ENCODE results near the gene CEBPE.

CEBPE gene

DNA sequence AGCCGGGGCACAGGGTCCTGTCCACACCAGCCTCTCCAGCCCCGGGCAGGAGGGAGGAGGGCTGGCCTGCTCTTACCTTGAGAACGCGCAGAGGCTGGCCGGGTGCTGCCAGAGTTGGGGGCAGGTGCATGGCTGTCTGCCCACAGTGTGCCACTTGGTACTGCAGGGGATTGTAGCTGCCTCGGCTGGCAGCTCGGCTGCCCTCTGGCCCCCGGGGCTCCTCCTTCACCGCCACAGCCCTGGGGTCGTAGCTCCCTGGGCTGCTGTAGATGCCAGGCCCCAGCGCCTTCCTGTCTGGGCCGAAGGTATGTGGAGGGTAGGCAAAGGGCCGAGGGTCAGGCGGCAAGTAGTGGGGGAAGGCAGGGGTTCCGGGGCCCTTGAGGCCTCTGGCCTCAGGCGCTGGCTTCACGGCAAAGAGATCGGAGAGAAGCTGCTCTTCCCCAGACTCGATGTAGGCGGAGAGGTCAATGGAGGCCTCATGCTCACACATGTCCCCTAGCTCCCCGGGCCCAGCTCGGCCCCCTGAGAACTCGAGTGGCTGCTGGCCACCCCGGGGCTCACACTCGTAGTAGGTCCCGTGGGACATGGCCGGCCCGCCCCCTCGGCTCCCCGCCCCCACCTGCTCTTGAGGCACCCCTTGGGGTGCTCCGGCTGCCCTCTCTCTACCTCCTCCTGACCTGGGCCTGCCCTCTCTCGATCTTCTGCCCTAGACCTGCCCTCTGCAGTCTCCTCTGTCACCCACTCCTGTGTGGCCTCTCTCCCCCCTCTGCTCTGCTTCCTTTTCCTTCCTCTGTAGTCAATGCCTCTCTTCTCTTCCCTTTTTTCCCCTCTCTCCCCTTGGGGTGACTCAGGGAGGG is at the start of gene CEBPE:
Gene CEBPE, minus strand, starts transcription at position 750 of the 857 bp plus-strand sequence. Its CDS starts 164 bp downstream, at position 586.
- no peak for DNase-seq (ENCODE audit: low read depth)

DNA sequence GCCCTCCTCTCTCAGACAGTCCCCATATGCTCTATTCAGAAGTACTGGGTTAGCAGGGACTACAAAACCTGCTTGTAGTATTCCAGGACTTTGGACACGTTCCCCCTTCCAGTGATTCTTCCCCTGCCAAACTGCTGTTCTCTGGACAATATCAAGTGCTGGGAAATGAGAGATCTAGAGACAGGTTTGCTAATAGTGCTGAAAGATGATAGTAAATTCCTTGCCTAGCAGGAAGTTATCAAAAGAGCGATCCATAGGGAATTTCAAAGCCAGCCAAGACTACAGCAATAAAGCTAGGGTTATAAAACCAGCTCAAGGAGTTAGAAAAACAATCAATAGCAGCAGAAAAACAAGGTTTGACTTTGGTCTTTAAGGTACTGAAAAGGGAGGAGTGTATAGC is 49.2 kb upstream of the CEBPE start:
- no peak for DNase-seq (ENCODE audit: low read depth)

DNA sequence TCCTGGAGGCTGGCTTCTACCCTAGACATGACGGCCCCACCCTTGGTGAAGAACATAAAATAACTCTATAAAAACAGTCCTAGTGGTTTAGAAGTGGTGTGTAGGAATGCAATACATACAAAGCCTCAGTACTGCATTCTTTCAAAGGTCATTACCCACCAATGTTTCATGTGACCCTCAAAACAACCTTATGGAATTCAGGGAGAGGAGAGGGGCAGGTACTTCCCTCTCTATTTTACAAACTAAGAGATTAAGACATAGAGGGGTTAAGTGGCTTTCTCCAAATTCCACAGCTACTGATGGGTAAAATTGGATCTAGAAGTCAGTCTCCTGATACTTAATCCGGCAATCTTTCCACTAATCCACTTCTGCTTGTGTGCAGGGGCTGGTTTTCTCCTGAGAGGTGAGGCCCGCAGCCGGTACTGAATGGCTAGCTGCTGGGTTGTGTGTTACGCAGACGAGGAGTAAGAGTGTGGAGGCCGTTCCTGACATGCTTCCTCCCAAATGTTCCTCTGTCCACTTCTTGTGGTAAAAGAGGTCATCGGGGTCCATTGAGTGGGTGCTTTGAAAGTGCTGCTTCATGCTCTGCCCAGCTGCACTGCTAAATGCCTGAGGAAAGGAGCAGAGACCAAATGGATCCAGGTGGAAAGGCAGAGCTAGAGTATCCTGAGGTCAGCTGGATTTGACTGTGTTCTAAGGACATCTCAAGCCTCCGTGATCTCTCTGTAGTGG is 48.2 kb upstream of the CEBPE start:
- no peak for DNase-seq (ENCODE audit: low read depth)

DNA sequence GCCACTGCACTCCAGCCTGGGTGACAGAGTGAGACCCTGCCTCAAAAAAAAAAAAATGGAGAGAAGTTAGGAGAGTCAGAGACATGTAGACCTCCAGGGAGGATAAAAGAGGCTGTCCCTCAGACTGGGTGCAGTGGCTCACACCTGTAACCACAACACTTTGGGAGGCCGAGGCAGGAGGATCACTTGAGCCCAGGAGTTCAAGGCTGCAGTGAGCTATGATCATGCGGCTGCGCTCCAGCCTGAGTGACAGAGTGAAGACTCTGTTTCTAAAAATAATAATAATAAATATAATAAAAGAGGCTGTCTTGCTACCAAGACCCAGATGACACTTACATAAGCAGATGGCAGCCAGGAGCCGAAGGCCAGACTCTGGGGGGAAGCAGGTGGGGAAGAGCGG is 45.9 kb upstream of the CEBPE start:
- no peak for DNase-seq (ENCODE audit: low read depth)

DNA sequence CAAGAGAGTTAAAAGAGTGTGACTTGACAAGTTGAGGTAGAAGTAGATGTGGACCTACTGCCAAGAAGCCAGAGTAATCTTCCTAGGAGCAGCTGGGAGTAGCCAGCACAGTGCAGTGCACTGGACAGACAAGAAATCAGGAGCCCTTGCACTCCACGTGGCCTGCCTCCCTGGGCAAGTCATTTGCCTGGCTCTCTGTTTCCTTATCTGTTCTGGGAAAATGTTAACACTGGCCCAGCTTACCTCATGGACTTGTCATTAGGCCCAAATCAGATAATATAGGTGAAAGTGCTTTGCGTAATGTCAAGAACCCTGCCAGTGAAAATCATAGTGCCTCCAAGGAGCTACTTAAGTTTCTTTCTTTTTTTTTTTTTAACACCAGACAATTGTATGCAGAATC is 45.2 kb upstream of the CEBPE start:
- no peak for DNase-seq (ENCODE audit: low read depth)

DNA sequence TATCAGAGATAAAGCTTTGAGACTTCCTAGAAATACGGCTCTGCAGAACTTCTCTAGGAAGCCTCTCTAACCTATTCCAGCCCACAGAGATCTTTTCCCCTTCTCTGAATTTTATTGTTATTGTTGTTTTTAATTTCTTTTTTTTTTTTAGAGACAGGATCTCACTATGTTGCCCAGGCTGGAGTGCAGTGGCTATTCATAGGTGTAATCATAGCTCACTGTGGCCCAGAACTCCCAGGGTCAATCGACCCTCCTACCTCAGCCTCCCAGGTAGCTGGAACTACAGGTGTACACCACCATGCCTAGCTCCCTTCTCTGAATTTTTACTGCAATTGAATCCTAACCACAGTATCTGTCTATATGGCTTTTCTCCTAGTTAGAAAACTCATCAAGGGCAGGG is 44.8 kb upstream of the CEBPE start:
- DNase-seq (ENCODE audit: low read depth) = no peak

DNA sequence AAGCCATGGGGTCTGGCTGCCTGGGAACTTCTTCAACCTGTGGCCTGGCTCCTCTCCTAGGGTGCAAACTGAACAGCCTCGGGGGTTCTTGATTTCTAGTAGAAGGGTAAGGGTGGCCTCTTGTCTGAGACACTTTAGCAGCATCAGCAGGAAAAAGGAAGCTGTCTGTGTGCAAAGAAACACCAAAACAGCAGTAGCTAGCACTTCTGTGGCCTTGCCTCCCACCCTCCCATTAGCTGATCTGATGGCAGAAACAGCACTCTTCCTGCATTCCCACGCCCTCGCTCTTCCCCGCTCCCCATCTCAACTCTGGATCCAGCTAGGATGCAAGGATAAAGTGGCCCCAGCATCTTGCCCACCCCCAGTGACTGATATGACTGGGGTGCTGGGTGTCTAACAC is 43.7 kb upstream of the CEBPE start:
- no peak for DNase-seq (ENCODE audit: low read depth)

DNA sequence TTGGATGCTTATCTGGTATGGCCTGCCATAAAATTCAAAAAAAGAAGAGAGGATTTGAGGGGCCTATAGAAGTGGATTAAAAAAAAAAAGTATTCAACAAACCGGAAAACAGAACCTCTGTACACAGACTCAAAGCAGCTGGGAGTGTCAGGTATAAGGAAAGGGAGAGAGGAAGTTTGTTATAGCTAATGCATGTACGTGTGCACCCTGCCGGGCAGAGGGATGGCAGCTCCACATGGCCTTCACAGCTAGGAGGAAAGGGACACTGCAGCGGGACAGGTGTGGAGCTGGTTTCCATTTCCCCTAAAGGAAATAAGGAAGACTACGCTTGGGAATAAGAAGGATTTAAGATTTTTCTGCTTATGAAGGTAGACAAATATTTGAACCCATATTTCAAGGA is 43.0 kb upstream of the CEBPE start:
- no peak for DNase-seq (ENCODE audit: low read depth)

DNA sequence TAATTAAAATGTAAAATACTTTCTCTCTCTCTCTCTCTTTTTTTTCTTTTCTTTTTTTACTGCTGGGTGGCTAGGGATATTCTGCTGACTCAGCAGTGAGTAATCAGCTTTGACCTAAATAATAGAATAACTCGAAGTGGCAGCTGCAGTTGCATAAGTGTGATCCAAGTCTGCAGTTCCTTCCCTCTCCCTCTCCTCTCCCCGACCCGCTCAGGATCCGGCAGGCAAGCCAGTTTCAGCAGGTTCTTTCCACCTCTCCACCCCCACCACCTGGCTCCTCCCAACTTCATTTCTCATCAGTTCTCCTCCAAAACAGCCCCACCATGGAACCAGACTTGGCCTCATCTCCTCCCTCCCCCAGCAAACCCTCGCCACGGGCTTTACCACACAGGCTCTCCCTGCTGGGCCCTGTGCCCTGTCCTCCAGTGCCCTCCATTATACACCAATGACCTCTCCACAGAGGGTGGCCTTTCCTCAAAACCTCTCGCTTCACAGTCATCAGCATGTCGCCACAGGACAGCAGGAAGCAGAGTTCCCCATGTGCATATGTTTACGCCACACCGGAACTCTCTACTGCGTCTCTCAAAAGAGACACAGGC is 42.0 kb upstream of the CEBPE start:
- peak; percentile 65 for DNase-seq (ENCODE audit: low read depth)

DNA sequence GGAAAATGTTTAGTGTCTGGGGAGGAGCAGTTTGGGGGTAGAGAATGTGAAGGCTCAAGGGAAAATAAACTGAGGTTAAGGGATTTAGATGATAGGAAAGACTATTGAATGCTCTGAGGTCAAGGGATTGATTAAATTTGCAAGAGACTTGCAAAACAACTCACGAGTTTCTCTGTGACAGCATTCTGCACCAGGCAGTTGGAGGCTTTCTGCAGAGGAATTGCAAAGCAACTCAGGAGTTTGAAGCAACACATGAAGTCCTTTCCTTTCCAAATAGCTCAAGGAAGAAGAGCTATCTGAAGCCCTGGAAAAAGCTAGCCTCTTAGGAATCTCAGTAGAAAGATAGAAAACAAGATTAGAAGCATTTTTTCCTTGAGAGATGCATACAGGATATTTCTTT is 40.5 kb upstream of the CEBPE start:
- DNase-seq (ENCODE audit: low read depth) = no peak

DNA sequence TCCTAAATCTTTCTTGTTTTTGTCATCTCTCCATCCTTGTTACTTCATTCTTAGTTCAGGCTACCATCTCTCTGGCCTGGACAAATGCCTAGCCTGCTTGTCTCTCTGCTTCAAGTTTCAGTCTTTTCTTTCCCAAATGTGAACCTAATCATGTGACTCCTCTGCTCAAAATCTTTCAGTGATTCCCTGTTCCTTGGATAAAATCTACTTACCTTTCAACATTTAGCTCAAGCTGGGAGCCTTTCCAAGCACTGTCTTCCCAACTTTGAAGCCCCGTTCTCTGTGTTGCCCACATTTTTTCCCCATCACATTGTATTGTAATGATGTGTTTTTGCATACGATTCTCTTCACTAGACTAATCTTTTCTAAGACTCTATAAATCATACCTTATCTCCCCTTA is 39.7 kb upstream of the CEBPE start:
- DNase-seq (ENCODE audit: low read depth) = no peak

DNA sequence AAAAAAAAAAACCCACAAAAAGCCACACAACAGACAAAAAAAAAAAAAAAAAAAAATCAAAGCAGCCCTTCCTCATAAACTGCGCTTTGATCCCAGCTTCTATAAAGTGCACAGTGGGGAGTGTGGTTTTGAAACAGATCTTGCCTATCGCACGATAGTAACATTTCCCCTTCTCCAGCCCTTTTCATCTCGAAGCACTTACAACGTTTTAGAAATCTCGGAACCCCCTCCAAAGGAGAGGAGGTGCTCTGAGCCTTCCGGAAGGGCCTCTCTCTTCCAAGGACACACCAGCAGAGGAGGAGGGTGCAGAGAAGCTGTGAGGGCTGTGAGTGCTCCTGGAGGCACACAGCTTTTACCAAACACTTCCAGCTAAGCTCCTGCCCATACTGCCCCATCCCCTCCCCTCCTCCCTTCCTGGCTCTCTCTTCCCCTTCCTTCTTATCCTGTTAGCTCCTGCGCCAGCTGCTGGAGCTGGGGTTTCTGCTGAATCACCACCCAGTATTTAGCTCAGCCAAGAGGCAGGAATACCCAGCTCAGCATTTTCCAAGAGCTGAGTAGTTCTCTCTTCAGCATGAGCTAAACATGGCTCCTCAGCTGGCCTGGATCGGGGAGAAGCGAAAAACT is 36.0 kb upstream of the CEBPE start:
- DNase-seq (ENCODE audit: low read depth) = peak; percentile 81

DNA sequence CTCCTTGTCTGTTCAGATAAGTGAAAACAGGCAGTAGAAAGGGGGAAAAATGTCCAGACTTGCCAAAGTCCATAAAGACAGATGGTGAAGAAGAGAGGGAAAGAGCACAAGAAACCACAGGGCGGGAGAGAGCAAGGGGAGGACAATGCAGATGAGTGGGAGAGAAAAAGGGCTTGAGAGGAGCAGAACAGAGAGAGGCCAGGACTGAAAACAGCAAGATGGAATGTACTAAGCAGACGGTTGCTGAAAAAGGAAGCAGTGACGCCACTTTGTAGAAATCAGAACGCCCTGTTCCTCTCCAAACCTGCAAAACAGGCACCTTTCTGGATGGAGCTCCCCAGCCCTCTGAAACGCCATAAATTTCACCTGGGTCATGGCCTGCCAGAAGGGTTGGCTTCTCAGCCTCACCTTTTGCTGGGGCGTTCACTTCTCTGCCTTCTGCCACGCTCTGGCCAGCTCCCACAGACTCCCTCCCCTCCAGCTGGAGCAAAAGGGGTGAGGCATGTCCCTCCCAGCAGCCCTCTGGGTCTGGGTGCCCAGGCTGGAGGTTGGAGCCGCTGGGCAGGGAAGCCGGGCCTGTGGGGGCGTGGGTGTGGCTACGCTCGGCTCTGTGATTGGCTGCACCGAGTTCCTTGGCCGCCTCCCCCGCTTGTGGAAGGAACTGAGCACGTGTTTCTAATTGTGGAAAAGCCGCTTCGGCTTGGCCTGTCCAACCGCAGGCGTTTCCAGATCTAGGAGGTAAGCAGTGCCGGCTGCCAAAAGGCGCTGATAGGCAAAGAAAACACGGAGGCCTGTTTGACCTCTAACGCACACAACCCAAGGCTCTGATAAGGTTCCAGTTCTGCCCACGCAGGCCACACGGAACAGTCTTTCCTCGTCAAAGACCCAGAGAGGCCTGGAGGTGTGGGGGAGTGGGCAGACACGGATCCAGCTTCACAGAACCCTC is 35.1 kb upstream of the CEBPE start:
- DNase-seq (ENCODE audit: low read depth) = peak; percentile 79

DNA sequence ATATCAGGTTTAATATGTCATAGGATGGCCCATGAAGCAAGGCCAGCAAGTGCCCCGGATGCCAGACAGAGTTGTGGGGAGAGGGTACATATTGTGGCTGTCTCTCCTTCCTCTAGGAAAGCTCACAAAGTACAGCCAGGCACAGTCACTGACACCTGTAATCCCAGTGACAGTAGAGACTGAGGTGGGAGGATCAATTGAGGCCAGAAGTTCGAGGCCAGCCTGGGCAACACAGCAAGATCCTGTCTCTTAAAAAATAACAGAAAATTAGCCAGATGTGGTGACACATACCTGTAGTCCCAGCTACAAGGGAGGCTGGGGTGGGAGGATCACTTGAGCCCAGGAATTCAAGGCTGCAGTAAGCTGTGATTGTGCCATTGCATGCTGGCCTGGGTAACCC is 32.3 kb upstream of the CEBPE start:
- DNase-seq (ENCODE audit: low read depth) = no peak

DNA sequence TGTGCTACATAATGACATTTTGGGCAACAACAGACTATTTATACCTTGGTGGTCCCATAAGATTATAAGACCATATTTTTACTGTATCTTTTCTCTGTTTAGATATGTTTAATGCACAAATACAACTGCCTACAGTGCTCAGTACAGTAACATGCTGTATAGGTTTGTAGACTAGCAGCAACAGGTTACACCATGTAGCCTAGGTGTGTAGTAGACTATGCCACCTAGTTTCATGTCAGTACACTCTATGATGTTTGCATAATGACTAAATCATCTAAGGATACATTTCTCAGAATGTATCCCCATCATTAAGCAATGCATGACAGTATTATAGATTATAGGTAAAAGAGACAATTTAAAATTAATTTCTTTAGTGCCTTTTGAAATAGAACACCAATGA is 30.7 kb upstream of the CEBPE start:
- no peak for DNase-seq (ENCODE audit: low read depth)

DNA sequence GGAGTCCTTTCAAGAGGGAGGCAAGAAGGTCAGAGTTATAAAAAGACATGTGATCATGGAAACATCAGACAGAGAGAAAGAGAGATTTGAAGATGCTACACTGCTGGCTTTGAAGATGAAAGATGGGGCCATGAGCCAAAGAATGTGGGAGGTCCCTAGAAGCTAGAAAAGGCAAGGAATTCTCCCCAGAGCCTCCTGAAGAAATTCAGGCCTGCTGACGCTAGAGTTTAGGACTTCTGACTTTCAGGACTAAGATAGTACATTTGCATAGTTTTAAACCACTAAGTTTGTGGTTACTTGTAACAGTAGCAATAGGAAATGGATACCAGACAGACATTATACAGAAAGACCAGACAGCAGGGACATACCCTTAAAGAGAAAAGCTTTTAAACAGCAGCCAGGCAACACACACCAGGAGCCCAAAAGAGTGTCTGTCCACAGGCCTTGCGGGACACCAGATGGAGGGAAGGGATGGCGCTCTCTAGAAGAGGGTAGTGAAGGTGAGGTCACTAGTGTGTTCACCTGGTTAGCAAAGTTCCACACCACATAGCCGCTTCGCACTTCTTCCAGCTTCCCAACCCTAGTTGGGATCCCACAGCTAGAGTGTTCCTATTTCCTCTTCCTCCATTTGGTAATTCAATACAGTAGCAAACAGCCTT is 29.7 kb upstream of the CEBPE start:
- no peak for DNase-seq (ENCODE audit: low read depth)

DNA sequence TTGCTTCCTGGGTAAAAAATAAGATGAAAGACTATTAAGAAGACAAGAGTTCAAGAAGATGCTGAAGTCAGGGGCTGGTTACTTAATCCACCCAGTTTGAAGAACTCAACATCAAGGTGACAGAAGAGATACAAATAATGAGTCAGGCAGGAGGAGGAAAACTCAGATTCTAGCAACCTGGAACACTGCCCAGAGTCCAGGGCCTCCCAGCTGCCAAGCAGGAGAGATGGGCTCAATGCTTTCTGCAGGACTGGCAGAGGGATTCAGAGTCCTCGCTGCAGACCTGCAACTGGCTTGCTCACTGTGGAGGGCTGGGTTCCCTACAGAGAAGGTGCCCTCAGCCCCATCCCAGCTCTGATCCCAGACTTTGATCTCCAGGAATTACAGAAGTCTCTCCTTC is 28.6 kb upstream of the CEBPE start:
- DNase-seq (ENCODE audit: low read depth) = no peak

DNA sequence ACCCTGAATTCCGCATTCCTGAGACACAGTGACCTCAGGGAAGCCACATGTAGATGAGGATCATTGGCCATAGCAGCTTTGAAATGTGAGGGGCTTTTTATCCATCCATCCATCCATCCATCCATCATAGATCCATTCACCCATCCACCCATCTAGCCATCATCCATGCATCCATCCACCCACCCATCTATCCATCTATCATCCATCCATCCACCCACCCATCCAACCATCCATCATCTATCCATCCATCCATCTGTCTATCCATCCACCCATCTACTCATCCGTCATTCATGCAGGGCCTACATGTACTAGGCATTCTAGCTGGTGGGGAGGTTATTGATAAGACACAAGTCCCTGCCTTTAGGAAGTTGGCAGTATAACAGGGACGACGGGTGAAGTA is 27.9 kb upstream of the CEBPE start:
- DNase-seq (ENCODE audit: low read depth) = no peak

DNA sequence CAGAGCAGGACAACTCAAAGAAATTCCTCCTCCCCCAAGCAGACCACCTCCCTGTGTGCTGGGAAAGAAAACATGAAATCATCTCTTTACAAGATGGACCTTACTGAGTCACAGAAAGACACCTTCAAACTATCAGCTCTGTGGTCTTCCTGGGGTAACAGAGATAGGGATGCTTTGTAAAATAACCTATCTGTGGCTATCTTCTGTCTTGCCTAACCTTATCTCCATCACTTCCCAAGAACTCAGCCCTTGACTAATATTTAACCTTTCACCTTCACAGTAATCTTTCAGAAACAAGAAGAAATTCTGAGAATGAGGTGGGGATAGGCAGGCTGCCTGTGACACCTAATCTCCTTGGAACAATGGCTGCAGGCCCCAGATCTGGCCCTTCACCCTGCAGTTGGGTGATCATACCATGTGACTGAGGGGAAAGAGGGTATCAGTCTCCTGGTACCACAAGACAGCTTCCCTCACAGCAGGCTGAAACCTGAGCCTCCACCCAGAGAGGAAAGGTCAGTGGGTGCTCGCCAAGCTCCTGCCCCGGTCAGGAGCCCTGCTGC is 27.4 kb upstream of the CEBPE start:
- no peak for DNase-seq (ENCODE audit: low read depth)

DNA sequence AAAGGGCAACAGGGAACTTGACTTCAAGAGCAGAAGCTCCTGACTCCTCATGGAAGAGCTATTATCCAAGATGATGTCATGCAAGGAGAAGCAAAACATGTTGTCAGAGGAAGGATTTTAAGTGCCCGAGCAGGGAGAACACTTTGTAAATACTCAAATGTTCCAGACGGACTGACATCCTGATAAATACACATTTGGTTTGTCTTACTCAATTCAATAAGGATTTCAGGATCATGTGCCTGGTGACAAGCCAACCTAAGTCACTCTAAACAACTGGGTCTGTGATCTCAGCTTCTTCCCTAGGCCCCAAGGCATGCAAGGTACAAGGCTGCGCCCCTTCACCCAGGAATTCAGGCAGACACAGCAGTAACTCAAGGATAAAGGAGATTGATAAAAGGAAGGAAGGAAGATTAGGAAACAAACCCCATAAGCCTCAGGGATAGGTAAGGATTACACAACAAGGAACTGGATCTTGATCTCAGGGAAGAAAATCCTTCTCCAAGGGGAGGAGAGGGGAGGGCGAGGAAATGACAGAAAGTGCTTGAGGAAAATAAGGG is 26.8 kb upstream of the CEBPE start:
- DNase-seq (ENCODE audit: low read depth) = no peak

Measured in GM04504 (cell line).